LoVo (cell line): ENCODE measurements around the gene SLC20A1.

Experiments
- DNase-seq: peaks from one replicate; pipeline ENCODE4 v3.0.0-alpha.2; 2016; ENCODE audit warnings: low spot score

SLC20A1 gene

DNA sequence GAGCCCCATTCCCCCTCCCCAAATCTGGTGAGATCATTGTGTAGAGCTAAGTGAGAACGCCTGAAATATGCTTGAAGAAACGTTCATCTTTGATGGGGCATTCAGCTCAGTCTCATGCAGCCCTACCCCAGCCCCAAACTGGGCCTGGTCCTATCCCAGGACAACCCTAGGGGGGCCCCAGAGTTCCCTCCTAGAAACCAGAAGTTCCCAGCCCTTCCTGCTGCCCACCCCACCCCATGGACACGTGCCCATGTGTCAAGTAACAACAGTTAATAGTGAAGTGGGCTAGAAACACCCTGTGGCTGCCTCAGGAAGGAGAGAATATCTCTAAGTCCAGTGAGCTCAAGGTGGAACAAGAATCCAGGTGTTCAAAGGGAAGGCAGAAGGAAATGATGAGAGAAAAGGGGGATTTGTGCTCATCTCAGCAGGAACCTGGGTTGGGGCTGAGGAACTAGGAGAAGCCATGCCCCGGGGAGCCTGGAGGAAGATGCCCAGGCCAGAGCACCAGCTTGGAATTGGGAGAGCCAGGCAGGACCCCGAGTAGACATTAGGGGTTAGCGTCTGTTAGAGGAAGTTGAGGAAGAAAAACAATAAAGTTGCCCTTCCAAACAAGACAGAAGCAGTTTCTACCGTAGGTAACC lies 20.1 kb upstream of the SLC20A1 start:
- DNase-seq: no peak

GRCh38 chr2:112626604-112627059 lies 19.1 kb upstream of the SLC20A1 start:
- peak; percentile 54 for DNase-seq

DNA sequence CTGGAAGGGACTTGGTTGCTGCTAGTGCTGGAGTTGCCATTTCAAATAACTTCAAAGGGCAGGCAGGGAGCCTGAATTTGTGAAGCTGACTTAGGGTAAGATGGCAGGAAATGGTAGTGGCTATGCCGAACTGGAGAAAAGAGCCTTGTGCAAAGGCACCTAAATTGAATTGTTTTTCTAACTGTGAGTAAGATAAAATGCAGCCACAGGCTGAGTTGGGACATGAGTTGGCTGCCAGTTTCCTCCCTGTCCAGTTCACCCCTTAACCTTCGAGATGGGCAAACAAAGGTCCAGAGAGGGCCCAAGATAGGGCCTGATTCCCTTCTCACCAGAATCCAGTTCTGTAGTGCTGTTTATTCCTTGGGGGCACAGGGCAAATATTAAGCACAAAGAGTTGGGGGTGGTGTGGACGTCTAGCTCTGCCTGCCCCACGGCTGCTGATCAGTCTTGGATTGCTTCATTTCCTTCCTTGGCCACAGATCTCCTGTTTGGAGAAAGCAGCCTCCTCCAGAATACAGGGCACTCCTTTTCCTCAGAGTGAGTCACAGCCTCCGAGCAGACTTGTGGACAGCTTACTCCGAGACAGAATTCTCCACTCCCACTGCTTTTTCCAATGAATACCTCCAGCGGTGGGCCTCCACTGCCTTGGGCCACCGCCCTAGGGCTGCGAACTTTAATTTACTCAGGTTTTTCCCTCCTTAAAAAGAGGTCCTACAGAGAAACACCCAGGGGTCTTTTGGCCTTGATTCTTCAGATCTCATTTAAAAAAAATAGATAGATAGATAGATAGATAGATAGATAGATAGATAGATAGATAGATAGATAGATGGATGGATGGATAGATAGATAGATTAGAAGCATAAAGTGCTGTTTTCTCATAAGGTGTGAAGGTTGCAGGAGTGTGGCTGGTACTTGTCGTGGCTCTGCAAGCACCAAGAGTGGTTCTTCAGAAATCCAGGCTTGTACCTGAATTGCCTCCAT lies 18.4 kb upstream of the SLC20A1 start:
- peak; percentile 58 for DNase-seq

DNA sequence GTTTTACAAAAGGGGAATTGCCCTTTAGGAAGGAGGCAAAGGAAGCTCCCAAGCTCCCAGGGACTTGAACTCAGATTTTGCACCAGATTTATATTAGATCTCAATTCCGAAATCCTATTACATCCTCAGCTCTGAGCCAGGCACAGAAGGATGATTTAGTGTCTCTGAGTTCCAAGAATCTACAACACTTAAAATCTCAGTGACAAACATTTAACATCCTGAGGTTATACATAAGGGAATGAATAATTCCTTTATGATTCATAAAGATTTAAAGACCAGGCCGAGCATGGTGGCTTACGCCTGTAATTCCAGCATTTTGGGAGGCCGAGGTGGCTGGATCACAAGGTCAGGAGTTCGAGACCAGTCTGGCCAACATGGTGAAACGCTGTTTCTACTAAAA lies 16.5 kb upstream of the SLC20A1 start:
- DNase-seq: no peak

DNA sequence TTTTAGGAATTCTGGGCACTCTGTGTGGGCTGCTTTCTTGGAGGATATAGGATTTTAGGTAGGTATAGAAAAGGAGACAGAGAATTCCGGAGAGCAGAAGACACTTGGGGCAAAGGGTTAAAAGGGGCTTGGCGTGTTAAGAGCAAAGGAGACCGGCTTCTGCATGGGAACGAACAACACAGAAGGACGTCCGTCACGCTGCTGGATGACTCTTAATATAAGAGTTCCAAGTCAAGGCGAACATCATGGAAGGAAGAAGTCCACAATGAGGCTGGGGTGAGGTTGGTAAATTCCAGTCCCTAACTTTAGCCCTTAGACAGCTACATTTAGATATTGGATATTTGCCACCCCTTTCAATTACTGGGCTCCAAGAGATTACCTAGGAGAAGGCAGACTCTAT lies 15.9 kb upstream of the SLC20A1 start:
- no peak for DNase-seq

GRCh38 chr2:112630268-112630667 lies 15.5 kb upstream of the SLC20A1 start:
- DNase-seq: no peak

DNA sequence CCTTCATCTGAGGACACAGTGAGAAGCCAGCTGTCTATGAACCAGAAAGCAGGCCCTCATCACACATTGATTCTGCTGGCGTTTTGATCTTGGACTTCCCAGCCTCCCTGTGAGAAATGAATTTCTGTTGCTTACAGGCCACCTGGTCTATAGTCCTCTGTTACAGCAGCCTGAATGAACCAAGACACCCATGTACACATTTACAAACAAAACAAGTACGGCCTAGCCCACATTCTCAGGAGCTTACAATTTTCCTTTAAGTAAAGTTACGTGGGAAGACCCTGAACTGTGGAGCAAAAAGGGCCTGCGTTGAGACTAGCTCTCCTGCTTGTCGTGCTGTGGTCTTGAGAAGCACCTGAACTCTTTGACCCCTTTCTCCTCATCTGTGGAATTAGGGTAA lies 12.0 kb upstream of the SLC20A1 start:
- no peak for DNase-seq

- DNase-seq: no peak
Measured at GRCh38 chr2:112634153-112634873, 11.4 kb upstream of the SLC20A1 start.

GRCh38 chr2:112634874-112635157 lies 10.9 kb upstream of the SLC20A1 start:
- DNase-seq: no peak

GRCh38 chr2:112636605-112637288 lies 9.0 kb upstream of the SLC20A1 start:
- no peak for DNase-seq

DNA sequence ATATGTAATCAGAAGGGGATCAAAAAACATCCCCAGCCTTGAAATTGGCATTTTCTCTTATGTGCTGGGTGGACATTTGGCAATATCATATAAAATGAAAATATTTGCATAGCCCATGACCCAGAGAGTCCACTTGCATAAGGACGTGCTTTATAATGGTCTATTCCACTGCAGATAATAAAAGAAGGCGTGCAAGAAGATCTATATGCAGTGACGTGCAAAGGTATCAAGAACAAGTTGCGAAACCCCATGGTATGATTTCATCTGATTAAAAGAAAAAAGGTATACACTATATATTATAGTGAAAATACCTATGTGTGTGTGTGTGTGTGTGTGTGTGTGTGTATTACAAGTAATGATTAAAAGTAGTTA lies 8.5 kb upstream of the SLC20A1 start:
- DNase-seq: no peak

DNA sequence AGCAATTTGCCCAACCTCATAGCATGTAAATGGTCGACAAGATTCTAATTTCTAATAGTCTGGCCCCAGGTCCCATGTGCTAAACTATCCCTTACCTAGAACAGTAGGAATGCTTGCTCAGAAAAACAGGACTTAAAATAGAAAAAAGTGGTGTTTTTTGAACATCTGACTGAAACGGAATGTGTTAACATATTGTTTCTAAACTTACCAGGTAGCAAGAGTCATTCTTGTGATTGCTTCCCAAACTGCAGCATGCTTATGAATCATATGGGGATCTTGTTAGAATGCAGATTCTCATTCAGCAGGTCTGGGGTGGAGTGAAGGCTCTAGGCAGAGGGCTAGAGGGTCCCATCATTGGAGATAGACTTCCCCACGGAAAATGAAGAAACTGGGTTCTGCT lies 5.8 kb upstream of the SLC20A1 start:
- no peak for DNase-seq

DNA sequence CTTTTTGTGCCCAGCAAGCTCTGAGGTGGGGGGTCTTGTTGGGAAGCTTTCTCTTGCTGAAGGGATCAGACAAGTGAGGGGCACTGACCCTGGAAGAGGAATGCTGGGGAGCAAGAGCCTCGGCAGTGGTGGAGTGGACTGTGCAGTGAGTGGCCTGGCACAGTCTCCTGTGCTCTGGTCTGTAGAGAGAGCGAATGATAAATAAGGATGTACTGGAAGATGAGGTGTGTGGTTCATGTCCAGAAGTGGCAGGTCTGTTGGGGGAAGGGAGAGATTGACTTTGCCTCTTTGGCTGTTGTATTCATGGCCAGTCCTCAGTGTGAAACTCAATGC lies 5.3 kb upstream of the SLC20A1 start:
- no peak for DNase-seq

DNA sequence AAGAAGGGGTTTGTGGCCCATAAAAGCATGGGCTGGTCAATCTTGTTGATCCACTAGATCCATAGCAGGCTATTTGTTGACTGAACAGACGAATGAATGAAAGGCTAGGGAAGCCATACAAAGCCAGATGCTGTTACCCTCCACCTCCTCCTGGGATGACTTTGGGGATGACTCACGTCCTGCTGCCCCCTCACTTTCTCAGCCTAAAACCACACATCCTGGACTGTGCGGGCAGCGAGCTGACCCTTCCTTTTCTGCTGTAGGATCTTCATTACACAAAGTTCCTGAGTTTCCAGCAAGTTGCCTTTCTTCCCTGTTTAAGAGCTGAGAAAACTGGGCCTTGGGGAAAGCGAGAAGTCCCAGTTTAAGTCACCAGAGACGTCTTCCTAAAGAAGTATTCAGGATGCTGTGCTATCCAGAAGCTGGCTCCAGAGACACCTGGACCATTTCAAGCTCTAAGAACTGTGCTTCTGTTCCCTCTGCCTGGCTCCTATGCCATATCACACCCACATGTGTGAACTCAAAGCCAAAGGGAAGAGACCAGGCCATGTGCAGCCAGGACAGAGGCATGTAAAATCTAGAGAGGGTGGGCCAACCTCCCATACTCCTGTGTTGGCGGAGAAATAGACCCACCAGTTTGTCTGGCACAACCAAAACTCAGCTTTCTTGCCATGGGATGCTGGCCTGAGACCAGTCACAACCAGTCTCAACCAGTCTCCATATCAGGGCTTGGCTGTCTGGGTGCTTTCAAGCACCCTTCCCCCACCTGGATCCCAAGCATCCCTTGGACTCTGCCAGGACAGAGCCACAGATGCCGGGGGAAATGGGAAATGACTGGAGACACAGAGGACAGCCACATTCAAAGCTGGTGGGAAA lies 4.7 kb upstream of the SLC20A1 start:
- DNase-seq: no peak

DNA sequence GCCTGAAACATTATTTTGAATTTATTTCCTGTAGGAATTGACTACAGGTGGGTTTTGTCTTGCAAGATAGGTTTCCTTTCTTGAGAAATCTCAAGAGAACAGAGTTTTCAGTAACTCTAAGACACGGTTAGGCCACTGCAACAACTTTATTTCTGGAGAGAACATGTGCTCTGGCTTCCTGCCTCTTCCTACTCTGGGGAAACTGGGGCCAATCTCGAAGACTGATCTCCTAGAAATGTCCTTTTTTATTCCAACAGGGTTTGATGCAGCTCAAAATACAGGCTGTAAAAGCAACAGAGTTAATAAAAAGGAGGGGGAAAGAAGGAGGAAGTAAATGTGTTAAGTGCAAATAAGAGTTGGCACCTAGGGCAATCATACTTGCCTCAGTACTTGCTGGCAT lies 4.0 kb upstream of the SLC20A1 start:
- DNase-seq: no peak

DNA sequence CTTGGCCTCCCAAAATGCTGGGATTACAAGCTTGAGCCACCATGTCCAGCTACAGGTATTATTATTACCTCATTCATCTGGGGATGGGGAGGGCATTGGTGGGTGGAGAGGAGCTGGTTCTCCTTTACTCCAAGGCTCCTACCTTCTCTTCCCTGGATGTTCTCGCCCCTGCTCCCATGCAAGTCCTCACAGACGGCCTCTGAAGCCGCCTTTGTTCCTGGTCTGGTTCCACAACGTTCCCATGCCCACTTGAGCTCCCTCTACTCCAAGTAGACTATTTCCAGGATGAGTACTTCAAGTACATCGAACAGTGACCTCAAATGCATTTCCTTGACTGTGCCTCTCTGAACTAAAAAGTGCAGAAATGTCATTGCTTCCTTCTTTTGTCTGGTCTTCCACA lies 3.2 kb upstream of the SLC20A1 start:
- DNase-seq: no peak

GRCh38 chr2:112642966-112643365 lies 2.8 kb upstream of the SLC20A1 start:
- no peak for DNase-seq

- no peak for DNase-seq
Measured at GRCh38 chr2:112643488-112643887, 2.3 kb upstream of the SLC20A1 start.

DNA sequence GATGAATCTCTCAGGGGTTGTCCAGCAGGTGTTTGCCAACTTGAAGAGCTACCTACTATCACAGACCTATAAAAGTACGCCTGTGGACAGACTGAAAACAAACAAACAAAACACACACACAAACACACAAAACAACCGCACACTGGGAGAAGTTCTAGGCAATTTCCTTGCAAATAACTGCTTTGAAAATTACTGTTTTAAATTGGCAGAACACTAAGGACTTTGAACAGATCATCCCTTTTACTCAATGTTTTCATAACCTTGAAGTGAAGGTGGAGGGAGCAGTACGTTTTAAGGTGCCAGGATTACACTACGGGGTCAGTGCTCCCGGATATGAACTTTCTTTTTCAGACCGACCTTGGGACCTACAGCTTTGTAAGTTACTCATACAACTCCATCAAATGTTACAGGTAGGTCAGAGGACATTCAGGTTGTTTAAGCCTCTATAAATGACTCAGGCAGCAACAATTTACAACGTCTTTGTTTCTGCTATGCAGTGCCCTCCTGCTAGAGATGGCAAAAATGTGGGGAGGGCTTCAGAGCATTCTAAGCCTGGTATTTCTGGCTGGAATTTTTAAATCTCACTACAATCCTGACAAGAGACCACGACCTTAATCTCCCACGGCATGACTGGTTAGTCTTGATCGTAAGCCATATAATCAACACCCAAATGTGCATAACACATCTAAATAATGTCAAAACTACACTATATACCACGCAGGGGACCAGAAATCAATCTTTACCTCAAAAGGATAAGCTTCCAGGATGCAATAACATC lies 1.4 kb upstream of the SLC20A1 start:
- peak; percentile 93 for DNase-seq

- DNase-seq: no peak
Measured at GRCh38 chr2:112644933-112645309, 818 bp upstream of the SLC20A1 start.
